RPMI8226 (cell line): ENCODE data around the gene NUCB1.

ENCODE experiments used
- DNase-seq: peaks from one replicate; pipeline ENCODE4 v3.0.0-alpha.2; 2015

The NUCB1 gene

GRCh38 chr19:48963371-48964204, 63.5 kb downstream of the NUCB1 start:
- peak; percentile 71 for DNase-seq

GRCh38 chr19:48964205-48965039, 64.3 kb downstream of the NUCB1 start:
- no peak for DNase-seq

- peak; percentile 95 for DNase-seq
Measured at GRCh38 chr19:48965040-48965805, 65.1 kb downstream of the NUCB1 start, which contains the start of gene FTL. TSS of gene FTL (plus strand) at chr19:48965309. CDS start at chr19:48965508, 199 bp downstream.

DNA sequence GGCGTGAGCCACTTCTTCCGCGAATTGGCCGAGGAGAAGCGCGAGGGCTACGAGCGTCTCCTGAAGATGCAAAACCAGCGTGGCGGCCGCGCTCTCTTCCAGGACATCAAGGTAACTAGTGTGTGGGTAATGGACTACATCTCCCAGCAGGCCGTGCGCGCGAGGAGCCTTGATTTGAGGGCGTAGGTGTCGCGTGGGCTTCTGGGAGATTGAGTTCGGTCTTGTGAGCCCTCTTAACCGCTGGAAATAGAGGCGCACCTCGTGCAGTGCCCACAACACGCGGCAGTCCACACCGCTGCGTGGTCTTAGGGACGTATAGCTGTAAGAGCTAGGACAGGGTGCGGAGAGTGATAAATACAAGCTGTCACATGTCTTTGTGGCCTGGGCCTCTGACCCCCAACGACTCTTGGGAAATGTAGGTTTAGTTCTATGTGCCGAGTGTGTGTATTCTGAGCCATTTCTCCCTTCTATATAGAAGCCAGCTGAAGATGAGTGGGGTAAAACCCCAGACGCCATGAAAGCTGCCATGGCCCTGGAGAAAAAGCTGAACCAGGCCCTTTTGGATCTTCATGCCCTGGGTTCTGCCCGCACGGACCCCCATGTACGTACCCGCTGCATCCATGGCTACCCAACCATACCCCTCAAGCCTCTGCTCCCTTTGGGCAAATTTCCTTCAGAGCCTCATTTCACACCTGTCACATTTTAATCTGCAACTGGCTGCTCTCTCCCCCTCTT, 65.9 kb downstream of the NUCB1 start:
- DNase-seq, result peak; percentile 87

DNA sequence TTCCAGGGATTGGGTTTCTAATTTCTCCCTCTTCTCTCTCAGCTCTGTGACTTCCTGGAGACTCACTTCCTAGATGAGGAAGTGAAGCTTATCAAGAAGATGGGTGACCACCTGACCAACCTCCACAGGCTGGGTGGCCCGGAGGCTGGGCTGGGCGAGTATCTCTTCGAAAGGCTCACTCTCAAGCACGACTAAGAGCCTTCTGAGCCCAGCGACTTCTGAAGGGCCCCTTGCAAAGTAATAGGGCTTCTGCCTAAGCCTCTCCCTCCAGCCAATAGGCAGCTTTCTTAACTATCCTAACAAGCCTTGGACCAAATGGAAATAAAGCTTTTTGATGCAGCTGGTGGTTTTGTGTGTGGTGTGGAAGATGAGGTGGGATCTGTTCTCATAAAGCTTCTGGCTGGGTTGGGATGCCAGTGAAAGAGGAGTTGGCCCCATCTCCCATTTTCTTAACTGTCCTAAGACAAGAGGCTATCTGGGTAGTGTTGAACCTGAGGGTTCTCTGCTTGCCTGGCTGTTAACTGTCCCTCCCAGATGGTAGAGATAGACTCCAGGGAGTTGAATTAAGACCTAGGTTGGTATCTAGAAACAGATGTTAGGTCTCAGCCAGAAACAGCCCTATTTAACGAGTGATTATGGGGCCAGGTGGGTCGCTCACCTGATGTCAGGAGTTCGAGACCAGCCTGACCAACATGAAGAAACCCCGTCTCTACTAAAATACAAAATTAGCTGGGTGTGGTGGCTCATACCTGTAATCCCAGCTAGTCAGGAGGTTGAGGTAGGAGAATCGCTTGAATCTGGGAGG, 66.6 kb downstream of the NUCB1 start:
- peak; percentile 46 for DNase-seq

DNA sequence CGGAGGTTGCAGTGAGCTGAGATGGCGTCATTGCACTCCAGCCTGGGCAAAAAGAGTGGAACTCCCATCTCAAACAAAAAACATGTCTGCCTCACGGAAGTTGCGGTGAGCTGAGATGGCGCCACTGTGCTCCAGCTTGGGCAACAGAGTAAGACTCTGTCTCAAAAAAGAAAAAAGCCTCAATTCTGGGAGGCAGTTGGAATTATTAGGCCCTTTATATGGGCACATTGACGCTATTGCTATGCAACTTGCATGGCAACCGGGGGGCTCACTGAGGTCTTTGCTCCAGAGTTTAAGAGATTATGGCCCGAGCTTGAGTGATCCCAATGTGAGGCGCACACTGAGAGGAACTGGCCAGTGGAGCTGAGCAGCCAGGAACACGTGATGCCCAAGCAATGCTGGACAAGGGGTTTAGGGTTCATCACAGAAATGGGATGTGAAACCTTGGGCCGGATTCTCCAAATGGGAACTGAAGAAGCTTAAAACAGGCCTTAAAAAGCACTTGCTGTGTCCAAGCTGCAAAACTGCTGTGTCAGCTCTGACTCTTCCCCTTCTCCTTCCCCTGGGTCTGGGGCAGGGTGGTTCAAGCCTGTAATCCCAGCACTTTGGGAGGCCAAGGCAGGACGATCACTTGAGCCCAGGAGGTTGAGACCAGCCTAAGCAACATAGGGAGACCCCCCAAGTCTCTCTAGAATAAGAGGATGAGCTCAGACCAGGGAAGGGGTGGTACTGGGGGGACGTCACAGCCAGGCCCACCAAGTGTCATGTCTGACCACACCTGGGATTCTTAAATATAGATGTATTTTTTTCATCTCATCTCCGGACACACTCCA, 67.5 kb downstream of the NUCB1 start:
- peak; percentile 88 for DNase-seq

DNA sequence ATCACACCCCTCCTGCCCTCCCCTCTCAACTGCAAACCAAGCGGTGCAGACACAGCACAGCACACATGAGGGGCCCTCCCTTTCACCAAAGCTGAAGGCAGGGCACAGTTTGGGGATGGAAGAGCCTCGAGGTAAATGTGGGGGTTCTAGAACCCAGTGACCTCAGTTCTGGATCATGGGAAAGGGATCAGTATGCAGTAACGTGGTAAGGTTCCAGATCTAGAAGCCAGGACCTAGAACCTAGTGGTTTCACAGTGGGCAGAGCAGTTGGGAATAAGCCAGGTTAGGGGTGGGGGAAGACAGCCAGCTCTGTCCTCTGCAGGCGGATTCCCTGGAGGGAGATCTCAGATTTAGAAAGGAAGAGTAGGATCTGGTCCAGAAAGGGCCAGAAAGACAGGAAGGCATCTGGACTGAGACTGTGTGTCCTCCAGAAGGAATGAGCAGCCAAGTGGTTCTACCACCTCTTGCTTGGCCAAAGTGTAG, 68.1 kb downstream of the NUCB1 start:
- DNase-seq, result no peak

GRCh38 chr19:48968813-48969218, 68.7 kb downstream of the NUCB1 start:
- DNase-seq, result no peak

DNA sequence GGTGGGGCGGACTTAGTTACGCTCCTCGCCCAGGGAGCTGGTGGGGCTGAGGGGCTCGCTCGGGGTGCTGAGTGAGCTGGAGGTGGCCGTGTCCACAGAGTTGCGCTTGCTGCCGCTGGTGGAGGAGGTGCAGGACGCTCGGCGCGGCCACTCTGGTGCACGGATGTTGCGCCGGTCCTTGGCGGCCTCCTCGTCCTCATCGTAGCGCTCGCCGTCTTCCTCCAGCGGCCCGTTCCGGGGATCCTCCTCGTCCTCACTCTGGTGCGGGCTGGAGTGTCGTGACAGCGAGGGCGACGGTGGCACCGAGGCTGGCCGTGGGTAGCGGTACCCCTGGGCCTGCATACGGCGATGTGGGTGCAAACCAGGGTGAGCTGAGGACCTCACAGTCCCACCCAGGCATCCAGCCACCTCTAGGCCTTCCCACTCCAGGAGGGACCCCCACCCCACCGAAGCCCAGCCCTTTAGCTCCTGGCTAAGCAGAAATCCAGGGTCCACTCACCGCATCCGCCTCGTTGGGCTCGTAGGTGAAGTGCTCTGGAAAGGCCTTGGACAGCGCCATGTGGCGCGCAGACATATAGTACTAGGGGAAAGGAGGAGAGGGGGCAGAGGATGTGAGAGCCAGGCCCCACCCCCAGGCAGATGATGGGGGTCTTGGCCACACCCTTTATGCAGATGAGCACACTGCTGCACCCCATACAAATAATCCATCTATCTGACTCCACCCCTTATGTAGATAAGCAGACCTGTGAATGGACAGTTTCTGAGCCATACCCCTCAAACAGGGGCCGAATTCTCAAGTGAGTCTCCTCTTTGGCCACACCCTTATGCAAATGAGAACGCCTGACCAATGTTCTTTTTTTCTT, 69.4 kb downstream of the NUCB1 start:
- no peak for DNase-seq

GRCh38 chr19:48970139-48970766, 70.1 kb downstream of the NUCB1 start:
- DNase-seq, result no peak

GRCh38 chr19:48970923-48971395, 70.8 kb downstream of the NUCB1 start:
- peak; percentile 61 for DNase-seq
